Transverse colon (tissue), 3 donors: ENCODE data around the gene NHERF1.

Experiments
- POLR2A ChIP-seq: fragments of 450-650 bp; IDR thresholded peaks from one replicate; pipeline ENCODE4 v1.6.1; 2016; ENCODE audit warnings: antibody characterized with exemption, mild to moderate bottlenecking, moderate library complexity
- TF ChIP-seq, protein P1 (sequence below), 5 experiments: fragments of 200-600 bp in 3 of 5; fragments of 450-650 bp in 2 of 5; sonication (generic) in 3 of 5; IDR thresholded peaks; 1 replicate in 2 of 5; 2 replicates in 3 of 5; pipeline ENCODE4 v1.5.1; 2016 to 2017; ENCODE audit warnings: antibody characterized with exemption in 5 of 5, inconsistent platforms in 3 of 5, mild to moderate bottlenecking in 2 of 5, moderate library complexity in 1 of 5

DNA sequence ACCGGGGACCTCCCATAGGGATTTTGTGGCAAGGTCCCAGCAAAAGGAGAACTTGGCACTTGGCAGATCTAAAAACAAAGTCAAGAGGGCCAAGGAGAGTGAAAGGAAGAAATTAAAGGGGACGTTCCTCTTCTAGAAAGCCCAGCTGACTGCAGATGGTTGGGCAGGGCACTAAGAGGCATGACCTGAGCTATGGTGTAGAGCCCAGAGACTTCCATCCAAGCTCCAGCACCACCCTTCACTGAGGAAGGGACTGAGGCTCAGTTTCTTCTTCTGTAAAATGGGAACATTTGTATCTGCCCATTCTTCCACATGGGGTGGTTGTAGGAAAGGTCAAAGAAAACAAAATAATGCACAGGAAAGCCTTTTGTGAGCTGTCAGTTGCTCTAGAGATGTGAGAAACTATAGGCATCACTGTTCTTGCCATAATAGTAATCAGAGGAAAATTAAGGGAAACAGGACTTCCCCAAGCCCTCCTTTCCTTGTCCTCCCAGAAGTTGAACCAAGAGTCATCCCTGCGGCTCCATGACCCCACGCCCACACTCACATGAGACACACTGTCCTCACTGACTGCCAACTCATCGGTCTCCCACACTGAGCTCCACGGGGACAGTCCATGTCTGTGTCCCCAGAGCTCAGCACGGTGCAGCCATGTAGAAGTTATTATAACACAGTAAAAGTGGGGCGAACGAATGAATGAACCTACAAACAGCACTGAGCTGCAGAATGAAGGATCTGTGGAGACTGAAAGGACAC, 46.1 kb upstream of the NHERF1 start:
- no peak for TF ChIP-seq POLR2A
- TF ChIP-seq, protein P1, sequence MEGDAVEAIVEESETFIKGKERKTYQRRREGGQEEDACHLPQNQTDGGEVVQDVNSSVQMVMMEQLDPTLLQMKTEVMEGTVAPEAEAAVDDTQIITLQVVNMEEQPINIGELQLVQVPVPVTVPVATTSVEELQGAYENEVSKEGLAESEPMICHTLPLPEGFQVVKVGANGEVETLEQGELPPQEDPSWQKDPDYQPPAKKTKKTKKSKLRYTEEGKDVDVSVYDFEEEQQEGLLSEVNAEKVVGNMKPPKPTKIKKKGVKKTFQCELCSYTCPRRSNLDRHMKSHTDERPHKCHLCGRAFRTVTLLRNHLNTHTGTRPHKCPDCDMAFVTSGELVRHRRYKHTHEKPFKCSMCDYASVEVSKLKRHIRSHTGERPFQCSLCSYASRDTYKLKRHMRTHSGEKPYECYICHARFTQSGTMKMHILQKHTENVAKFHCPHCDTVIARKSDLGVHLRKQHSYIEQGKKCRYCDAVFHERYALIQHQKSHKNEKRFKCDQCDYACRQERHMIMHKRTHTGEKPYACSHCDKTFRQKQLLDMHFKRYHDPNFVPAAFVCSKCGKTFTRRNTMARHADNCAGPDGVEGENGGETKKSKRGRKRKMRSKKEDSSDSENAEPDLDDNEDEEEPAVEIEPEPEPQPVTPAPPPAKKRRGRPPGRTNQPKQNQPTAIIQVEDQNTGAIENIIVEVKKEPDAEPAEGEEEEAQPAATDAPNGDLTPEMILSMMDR (IDR thresholded peaks at IDR 0.05), result no peak
